ENCODE results near the gene MED16. TPM values are rescaled to one million over a fixed set of nuclear protein-coding genes. Genes with fewer than 3 reads are reported as not detected.
A peak's percentile ranks its signal among the peaks of the same experiment; 100 is the strongest.

MED16 gene
- total and polyA plus RNA-seq, 2 donors (not counting 1 experiment from before 2014, with no cell fraction given): 19.3 to 35.0 TPM

- no peaks in the 10 kb centered on the region for H3K4me1 ChIP-seq (ENCODE audit: control insufficient read depth, extremely low read depth, insufficient read depth, low read length)
- no peaks in the 10 kb centered on the region for H3K36me3 ChIP-seq (ENCODE audit: control insufficient read depth, insufficient read depth, low read length)
- no peak overlapping the region for H3K4me2 ChIP-seq (ENCODE audit: extremely low read depth, insufficient read depth, low read length)
- no peak for TF ChIP-seq EZH2 (IDR thresholded peaks at IDR 0.05; ENCODE audit: low read length, missing control alignments)
- TF ChIP-seq CTCF (conservative IDR thresholded peaks at IDR 0.05 in 1 of 2, IDR thresholded peaks at IDR 0.05 in 1 of 2; ENCODE audit: low read depth in 1 of 2, low read length in 2 of 2): no peak
- H3K4me3 ChIP-seq (replicated peaks in 1 of 4; ENCODE audit: control extremely low read depth in 1 of 4, insufficient read depth in 1 of 4, low read depth in 3 of 4, low read length in 4 of 4): no peak overlapping the region
- no peak overlapping the region for H3K27ac ChIP-seq (ENCODE audit: insufficient read depth, low read length)
- H4K20me1 ChIP-seq (ENCODE audit: control insufficient read depth, extremely low read depth, insufficient read depth, low read length): no peaks in the 10 kb centered on the region
- H3K9me3 ChIP-seq (ENCODE audit: control insufficient read depth, insufficient read depth, low read depth, low read length): no peaks in the 10 kb centered on the region
- no peaks in the 10 kb centered on the region for H3K27me3 ChIP-seq (ENCODE audit: control insufficient read depth, insufficient read depth, low read length)
- DNase-seq (ENCODE audit: low read depth in 2 of 2): peak in 1 of 2 donors; percentile 68
- H3K9ac ChIP-seq (ENCODE audit: insufficient read depth, low read length): no peak overlapping the region
- H3K79me2 ChIP-seq (ENCODE audit: control insufficient read depth, insufficient read depth, low read length): no peaks in the 10 kb centered on the region
- no peak overlapping the region for H2AFZ ChIP-seq (ENCODE audit: low read length)
These were observed 66.9 kb downstream of the MED16 start for GRCh38 chr19:825897-826644.

- no peak overlapping the region for H3K4me2 ChIP-seq (ENCODE audit: extremely low read depth, insufficient read depth, low read length)
- TF ChIP-seq CTCF (conservative IDR thresholded peaks at IDR 0.05 in 1 of 2, IDR thresholded peaks at IDR 0.05 in 1 of 2; ENCODE audit: low read depth in 1 of 2, low read length in 2 of 2): no peak
- TF ChIP-seq EZH2 (IDR thresholded peaks at IDR 0.05; ENCODE audit: low read length, missing control alignments): no peak
- H3K9me3 ChIP-seq (ENCODE audit: control insufficient read depth, insufficient read depth, low read depth, low read length): no peaks in the 10 kb centered on the region
- no peaks in the 10 kb centered on the region for H3K27me3 ChIP-seq (ENCODE audit: control insufficient read depth, insufficient read depth, low read length)
- H3K4me3 ChIP-seq (replicated peaks in 1 of 4; ENCODE audit: control extremely low read depth in 1 of 4, insufficient read depth in 1 of 4, low read depth in 3 of 4, low read length in 4 of 4): no peak overlapping the region
- H3K27ac ChIP-seq (ENCODE audit: insufficient read depth, low read length): no peak overlapping the region
- H3K4me1 ChIP-seq (ENCODE audit: control insufficient read depth, extremely low read depth, insufficient read depth, low read length): no peaks in the 10 kb centered on the region
- no peaks in the 10 kb centered on the region for H3K36me3 ChIP-seq (ENCODE audit: control insufficient read depth, insufficient read depth, low read length)
- H3K9ac ChIP-seq (ENCODE audit: insufficient read depth, low read length): no peak overlapping the region
- DNase-seq (ENCODE audit: low read depth in 2 of 2): no peak
- H4K20me1 ChIP-seq (ENCODE audit: control insufficient read depth, extremely low read depth, insufficient read depth, low read length): no peaks in the 10 kb centered on the region
- no peak overlapping the region for H2AFZ ChIP-seq (ENCODE audit: low read length)
- no peaks in the 10 kb centered on the region for H3K79me2 ChIP-seq (ENCODE audit: control insufficient read depth, insufficient read depth, low read length)
These were observed 68.1 kb downstream of the MED16 start for GRCh38 chr19:824885-825284.

- Histone ChIP-seq H3K9ac (ENCODE audit: insufficient read depth, low read length) (no peak overlapping the region), H3K27ac (ENCODE audit: insufficient read depth, low read length) (no peak overlapping the region), H2AFZ (ENCODE audit: low read length) (no peak overlapping the region), H3K4me3 (replicated peaks in 1 of 4; ENCODE audit: control extremely low read depth in 1 of 4, insufficient read depth in 1 of 4, low read depth in 3 of 4, low read length in 4 of 4) (no peak overlapping the region), H3K4me2 (ENCODE audit: extremely low read depth, insufficient read depth, low read length) (no peak overlapping the region), H3K4me1 (ENCODE audit: control insufficient read depth, extremely low read depth, insufficient read depth, low read length) (no peaks in the 10 kb centered on the region), H3K9me3 (ENCODE audit: control insufficient read depth, insufficient read depth, low read depth, low read length) (no peaks in the 10 kb centered on the region), H3K36me3 (ENCODE audit: control insufficient read depth, insufficient read depth, low read length) (no peaks in the 10 kb centered on the region), H4K20me1 (ENCODE audit: control insufficient read depth, extremely low read depth, insufficient read depth, low read length) (no peaks in the 10 kb centered on the region), H3K79me2 (ENCODE audit: control insufficient read depth, insufficient read depth, low read length) (no peaks in the 10 kb centered on the region), H3K27me3 (ENCODE audit: control insufficient read depth, insufficient read depth, low read length) (no peaks in the 10 kb centered on the region)
- DNase-seq (ENCODE audit: low read depth in 2 of 2): no peak
- TF ChIP-seq CTCF (conservative IDR thresholded peaks at IDR 0.05 in 1 of 2, IDR thresholded peaks at IDR 0.05 in 1 of 2; ENCODE audit: low read depth in 1 of 2, low read length in 2 of 2) (no peak), EZH2 (IDR thresholded peaks at IDR 0.05; ENCODE audit: low read length, missing control alignments) (no peak)
These were observed 69.3 kb downstream of the MED16 start for GRCh38 chr19:823565-824121.
